Hepatocyte (in vitro differentiated cells): ENCODE results near the gene MTA3.

Experiments
- EZH2 ChIP-seq: fragments of 200-600 bp; sonication (generic); IDR thresholded peaks from 2 replicates; pipeline ENCODE4 v1.6.1; 2016; ENCODE audit warnings: antibody characterized with exemption, mild to moderate bottlenecking, borderline replicate concordance
- TF ChIP-seq, protein P1 (sequence below): fragments of 200-600 bp; sonication (generic); IDR thresholded peaks from 2 replicates; pipeline ENCODE4 v1.5.1; 2016; ENCODE audit warnings: antibody characterized with exemption, mild to moderate bottlenecking; ENCODE audit not compliant: poor library complexity

DNA sequence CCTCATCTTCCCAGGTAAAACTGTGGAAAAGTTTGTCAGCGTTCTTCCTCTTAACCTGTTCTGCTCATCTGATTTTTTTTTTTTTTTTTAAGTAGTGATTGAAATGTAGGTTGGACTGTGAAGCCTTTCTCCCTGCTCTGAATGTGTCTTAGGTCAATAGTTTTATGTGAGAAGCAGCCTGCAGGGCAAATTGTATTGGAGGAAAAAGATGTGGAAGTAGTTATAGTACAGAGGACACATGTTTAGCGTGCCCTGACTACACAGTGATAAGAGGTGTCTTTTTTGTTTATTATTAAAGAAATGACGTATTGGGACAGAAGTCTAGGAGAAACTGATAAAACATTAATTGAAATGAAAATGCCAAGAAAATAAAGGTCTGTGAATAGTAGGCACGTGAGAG is 1.5 kb downstream of the MTA3 start:
- TF ChIP-seq, protein P1, sequence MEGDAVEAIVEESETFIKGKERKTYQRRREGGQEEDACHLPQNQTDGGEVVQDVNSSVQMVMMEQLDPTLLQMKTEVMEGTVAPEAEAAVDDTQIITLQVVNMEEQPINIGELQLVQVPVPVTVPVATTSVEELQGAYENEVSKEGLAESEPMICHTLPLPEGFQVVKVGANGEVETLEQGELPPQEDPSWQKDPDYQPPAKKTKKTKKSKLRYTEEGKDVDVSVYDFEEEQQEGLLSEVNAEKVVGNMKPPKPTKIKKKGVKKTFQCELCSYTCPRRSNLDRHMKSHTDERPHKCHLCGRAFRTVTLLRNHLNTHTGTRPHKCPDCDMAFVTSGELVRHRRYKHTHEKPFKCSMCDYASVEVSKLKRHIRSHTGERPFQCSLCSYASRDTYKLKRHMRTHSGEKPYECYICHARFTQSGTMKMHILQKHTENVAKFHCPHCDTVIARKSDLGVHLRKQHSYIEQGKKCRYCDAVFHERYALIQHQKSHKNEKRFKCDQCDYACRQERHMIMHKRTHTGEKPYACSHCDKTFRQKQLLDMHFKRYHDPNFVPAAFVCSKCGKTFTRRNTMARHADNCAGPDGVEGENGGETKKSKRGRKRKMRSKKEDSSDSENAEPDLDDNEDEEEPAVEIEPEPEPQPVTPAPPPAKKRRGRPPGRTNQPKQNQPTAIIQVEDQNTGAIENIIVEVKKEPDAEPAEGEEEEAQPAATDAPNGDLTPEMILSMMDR, result no peak
- no peak for TF ChIP-seq EZH2
